ENCODE measurements around the gene PHKA2. TPM values are rescaled to one million over a fixed set of nuclear protein-coding genes. Genes with fewer than 3 reads are reported as not detected.
"Not testable (repeated sequence)": the region's sequence is repeated elsewhere in the genome, so short reads cannot be mapped to it uniquely, and the experiment has no call there.

PHKA2 gene
- total RNA-seq, 1 experiment from 2014 or later, result 24.6 TPM

GRCh38 chrX:18861511-18861910 lies 122.4 kb downstream of the PHKA2 start:
- no peaks in the 10 kb centered on the region for H3K9me3 ChIP-seq (ENCODE audit: low read length)
- no peaks in the 10 kb centered on the region for H3F3A ChIP-seq (ENCODE audit: low read length, unreplicated experiment)
- no peak overlapping the region for H3K4me2 ChIP-seq (ENCODE audit: low read length)
- H3K27ac ChIP-seq (ENCODE audit: low read length), result no peak overlapping the region
- intact Hi-C loops (cut with micrococcal nuclease), result no loop called here
- no peak overlapping the region for H3K9ac ChIP-seq (ENCODE audit: low read length)
- ATAC-seq (no peak), DNase-seq (no peak)
- no peak overlapping the region for H2AFZ ChIP-seq (ENCODE audit: low read length)
- no peaks in the 10 kb centered on the region for H4K20me1 ChIP-seq (ENCODE audit: low read length)
- no peaks in the 10 kb centered on the region for H3K27me3 ChIP-seq (ENCODE audit: low read length)
- ChIA-PET POLR2A (ENCODE audit: unreplicated experiment) (no interaction called here), CTCF (no interaction called here)
- no peak for TF ChIP-seq EZH2 (IDR thresholded peaks at IDR 0.05; ENCODE audit: low read length, unreplicated experiment)
- TF ChIP-seq EZH2phosphoT487 (IDR thresholded peaks at IDR 0.05; ENCODE audit: borderline replicate concordance, low read length), result no peak
- H3K9me2 ChIP-seq (replicated peaks; ENCODE audit: low read length), result no peaks in the 10 kb centered on the region
- H3K79me2 ChIP-seq (ENCODE audit: low read length), result no peaks in the 10 kb centered on the region
- no TSS peak for BruUV-seq (replicated peaks)
- no peaks in the 10 kb centered on the region for H3K4me1 ChIP-seq (ENCODE audit: insufficient read depth, low read length)
- no peaks in the 10 kb centered on the region for H3K36me3 ChIP-seq (ENCODE audit: low read depth, low read length)
- no peak overlapping the region for H3K4me3 ChIP-seq (ENCODE audit: low read length)

- no peak overlapping the region for H3K4me2 ChIP-seq (ENCODE audit: low read length)
- H3K9ac ChIP-seq (ENCODE audit: low read length), result no peak overlapping the region
- DNase-seq, result no peak
- TF ChIP-seq EZH2 (IDR thresholded peaks at IDR 0.05; ENCODE audit: low read length, unreplicated experiment) (no peak), EZH2phosphoT487 (IDR thresholded peaks at IDR 0.05; ENCODE audit: borderline replicate concordance, low read length) (no peak), CTCF (conservative IDR thresholded peaks at IDR 0.05; ENCODE audit: low read depth, low read length) (no peak)
- H3K36me3 ChIP-seq (ENCODE audit: low read depth, low read length), result no peaks in the 10 kb centered on the region
- no peaks in the 10 kb centered on the region for H3K79me2 ChIP-seq (ENCODE audit: low read length)
- H3K27ac ChIP-seq (ENCODE audit: low read length), result no peak overlapping the region
- intact Hi-C loops (cut with micrococcal nuclease), result no loop called here
- H3K9me2 ChIP-seq (replicated peaks; ENCODE audit: low read length), result no peaks in the 10 kb centered on the region
- H2AFZ ChIP-seq (ENCODE audit: low read length), result no peak overlapping the region
- no peaks in the 10 kb centered on the region for H4K20me1 ChIP-seq (ENCODE audit: low read length)
- BruUV-seq (replicated peaks), result no TSS peak
- H3F3A ChIP-seq (ENCODE audit: low read length, unreplicated experiment), result no peaks in the 10 kb centered on the region
- ChIA-PET CTCF (interaction anchor here (0.7 kb wide), 1 partner anchor 14 kb away, joined by 3 read pairs; no protein-coding TSS in a partner anchor), POLR2A (ENCODE audit: unreplicated experiment) (no interaction called here)
- H3K4me3 ChIP-seq (ENCODE audit: low read length), result no peak overlapping the region
- no peaks in the 10 kb centered on the region for H3K9me3 ChIP-seq (ENCODE audit: low read length)
- no peak for ATAC-seq
- no peaks in the 10 kb centered on the region for H3K27me3 ChIP-seq (ENCODE audit: low read length)
- no peaks in the 10 kb centered on the region for H3K4me1 ChIP-seq (ENCODE audit: insufficient read depth, low read length)
Measured at GRCh38 chrX:18856645-18856997, 127.3 kb downstream of the PHKA2 start.

- no peaks in the 10 kb centered on the region for H3F3A ChIP-seq (ENCODE audit: low read length, unreplicated experiment)
- CTCF ChIA-PET, result interaction anchor here (0.7 kb wide), 1 partner anchor 15 kb away, joined by 3 read pairs; no protein-coding TSS in a partner anchor
- no peaks in the 10 kb centered on the region for H3K9me2 ChIP-seq (replicated peaks; ENCODE audit: low read length)
- H2AFZ ChIP-seq (ENCODE audit: low read length), result no peak overlapping the region
- H3K36me3 ChIP-seq (ENCODE audit: low read depth, low read length), result no peaks in the 10 kb centered on the region
- no peaks in the 10 kb centered on the region for H3K4me1 ChIP-seq (ENCODE audit: insufficient read depth, low read length)
- intact Hi-C loops (cut with micrococcal nuclease), result no loop called here
- ATAC-seq (no peak), DNase-seq (no peak)
- H4K20me1 ChIP-seq (ENCODE audit: low read length), result no peaks in the 10 kb centered on the region
- no peak overlapping the region for H3K9ac ChIP-seq (ENCODE audit: low read length)
- no peak for TF ChIP-seq CTCF (conservative IDR thresholded peaks at IDR 0.05; ENCODE audit: low read depth, low read length)
- no peak for TF ChIP-seq EZH2 (IDR thresholded peaks at IDR 0.05; ENCODE audit: low read length, unreplicated experiment)
- TF ChIP-seq EZH2phosphoT487 (IDR thresholded peaks at IDR 0.05; ENCODE audit: borderline replicate concordance, low read length), result no peak
- no TSS peak for BruUV-seq (replicated peaks)
- no peak overlapping the region for H3K4me3 ChIP-seq (ENCODE audit: low read length)
- no peak overlapping the region for H3K4me2 ChIP-seq (ENCODE audit: low read length)
- no peak overlapping the region for H3K27ac ChIP-seq (ENCODE audit: low read length)
- H3K79me2 ChIP-seq (ENCODE audit: low read length), result no peaks in the 10 kb centered on the region
- POLR2A ChIA-PET (ENCODE audit: unreplicated experiment), result no interaction called here
- H3K27me3 ChIP-seq (ENCODE audit: low read length), result no peaks in the 10 kb centered on the region
- no peaks in the 10 kb centered on the region for H3K9me3 ChIP-seq (ENCODE audit: low read length)
Measured at GRCh38 chrX:18855919-18856644, 127.8 kb downstream of the PHKA2 start.

- H4K20me1 ChIP-seq (ENCODE audit: low read length); POLR2A ChIA-PET (ENCODE audit: unreplicated experiment); BruUV-seq (replicated peaks); H3K9me2 ChIP-seq (replicated peaks; ENCODE audit: low read length); H3K79me2 ChIP-seq (ENCODE audit: low read length); H3K9me3 ChIP-seq (ENCODE audit: low read length); H3K9ac ChIP-seq (ENCODE audit: low read length); H3K4me3 ChIP-seq (ENCODE audit: low read length); H3K27me3 ChIP-seq (ENCODE audit: low read length); H2AFZ ChIP-seq (ENCODE audit: low read length); H3K36me3 ChIP-seq (ENCODE audit: low read depth, low read length); CTCF ChIA-PET; H3K4me1 ChIP-seq (ENCODE audit: insufficient read depth, low read length); H3F3A ChIP-seq (ENCODE audit: low read length, unreplicated experiment); H3K27ac ChIP-seq (ENCODE audit: low read length); ATAC-seq; intact Hi-C loops (cut with micrococcal nuclease); H3K4me2 ChIP-seq (ENCODE audit: low read length); DNase-seq: not testable (repeated sequence)
Measured at GRCh38 chrX:18847901-18848300, 136.0 kb downstream of the PHKA2 start.

Measured in PC-3 (cell line).